ENCODE data around the gene MEPCE.

MEPCE gene

DNA sequence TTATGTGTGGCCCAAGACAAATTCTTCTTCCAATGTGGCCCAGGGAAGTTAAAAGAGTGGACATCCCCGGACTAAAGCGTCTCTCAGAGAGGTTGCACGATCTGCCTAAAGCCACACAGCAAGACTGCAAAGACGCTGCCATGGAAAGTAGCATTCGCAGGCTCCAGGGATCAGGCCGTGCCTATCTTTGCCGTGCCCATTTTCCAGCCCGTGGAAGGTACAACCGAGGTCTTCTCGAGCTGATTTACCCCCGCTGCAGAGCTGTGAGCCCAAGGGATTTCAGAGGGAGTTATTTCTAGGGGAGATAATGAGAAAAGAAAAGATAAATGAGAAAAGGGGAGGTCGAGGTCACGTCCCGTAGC lies 53.1 kb downstream of the MEPCE start:
- peaks cover 15% of the 10 kb centered on the region for H3K4me1 ChIP-seq (ENCODE audit: insufficient read depth, low read length)
- H3K27ac ChIP-seq (ENCODE audit: low read depth, low read length): no peak overlapping the region
- no peaks in the 10 kb centered on the region for H3K9me3 ChIP-seq (ENCODE audit: low read length)
- no peaks in the 10 kb centered on the region for H3K27me3 ChIP-seq (ENCODE audit: control insufficient read depth in 1 of 2, insufficient read depth in 2 of 2, low read length in 2 of 2)
- H3K4me3 ChIP-seq (ENCODE audit: low read depth in 1 of 2, low read length in 2 of 2): peak overlapping the region; percentile 10 to 44
- no peaks in the 10 kb centered on the region for H3K36me3 ChIP-seq (ENCODE audit: insufficient read depth, low read length)
- no peak overlapping the region for H3K9ac ChIP-seq (ENCODE audit: low read length)

- Histone ChIP-seq H3K4me1 (ENCODE audit: insufficient read depth, low read length) (peaks cover 15% of the 10 kb centered on the region), H3K9me3 (ENCODE audit: low read length) (no peaks in the 10 kb centered on the region), H3K27ac (ENCODE audit: low read depth, low read length) (no peak overlapping the region), H3K9ac (ENCODE audit: low read length) (no peak overlapping the region), H3K27me3 (ENCODE audit: control insufficient read depth in 1 of 2, insufficient read depth in 2 of 2, low read length in 2 of 2) (no peaks in the 10 kb centered on the region), H3K36me3 (ENCODE audit: insufficient read depth, low read length) (no peaks in the 10 kb centered on the region), H3K4me3 (ENCODE audit: low read depth in 1 of 2, low read length in 2 of 2) (peak overlapping the region; percentile 10 to 44)
Observed at GRCh38 chr7:100483090-100483721, 53.6 kb downstream of the MEPCE start.
